Effector memory CD8-positive, alpha-beta T cell (primary cell): ENCODE data around the gene OR56A5.
"Not testable (repeated sequence)": the region's sequence is repeated elsewhere in the genome, so short reads cannot be mapped to it uniquely, and the experiment has no call there.

ENCODE experiments used
- ATAC-seq: fragments of 150-1000 bp; cut with Tn5 transposase; replicated peaks from 2 replicates; pipeline ENCODE4 v1.10.0; 2021; ENCODE audit warnings: mild to moderate bottlenecking, moderate library complexity
- DNase-seq, 3 experiments: peaks; one replicate each; pipeline ENCODE4 v3.0.0; 2021
- H3K27ac Mint-ChIP-seq, 2 donors: one replicate each; pipeline ENCODE4 v1.8.0; 2022; ENCODE audit warnings: mild to moderate bottlenecking in 2 of 2, mixed read lengths in 2 of 2, moderate library complexity in 2 of 2
- H3K27me3 Mint-ChIP-seq, 2 donors: one replicate each; pipeline ENCODE4 v1.8.0; 2022; ENCODE audit warnings: mixed read lengths in 2 of 2
- H3K36me3 Mint-ChIP-seq: one replicate; pipeline ENCODE4 v1.8.0; 2022; ENCODE audit warnings: mild to moderate bottlenecking, moderate library complexity, mixed read lengths; ENCODE audit not compliant: insufficient read depth
- H3K4me1 Mint-ChIP-seq, 2 donors: one replicate each; pipeline ENCODE4 v1.8.0; 2022; ENCODE audit warnings: low read depth in 2 of 2, mixed read lengths in 2 of 2
- H3K4me3 Mint-ChIP-seq, 2 donors: one replicate each; pipeline ENCODE4 v1.8.0; 2022; ENCODE audit warnings: mild to moderate bottlenecking in 2 of 2, mixed read lengths in 2 of 2, moderate library complexity in 2 of 2
- H3K9me3 Mint-ChIP-seq, 2 donors: one replicate each; pipeline ENCODE4 v1.8.0; 2022; ENCODE audit warnings: mixed read lengths in 2 of 2

The OR56A5 gene

GRCh38 chr11:5967708-5968107 lies 586 bp downstream of the OR56A5 start:
- Mint-ChIP-seq H3K36me3 (no peaks in the 10 kb centered on the region), H3K4me3 (no peak overlapping the region), H3K9me3 (peaks cover 0 to 5% of the 10 kb centered on the region in 2 donors), H3K27ac (no peak overlapping the region), H3K4me1 (no peaks in the 10 kb centered on the region), H3K27me3 (peaks cover 18 to 30% of the 10 kb centered on the region in 2 donors)
- no peak for ATAC-seq
- DNase-seq: no peak

- no peaks in the 10 kb centered on the region for H3K4me1 Mint-ChIP-seq
- no peak for DNase-seq
These were observed 1.3 kb downstream of the OR56A5 start for GRCh38 chr11:5966958-5967357.

GRCh38 chr11:5960704-5961320 lies 7.5 kb downstream of the OR56A5 start:
- ATAC-seq, H3K27me3 Mint-ChIP-seq, H3K9me3 Mint-ChIP-seq, H3K27ac Mint-ChIP-seq, H3K36me3 Mint-ChIP-seq, H3K4me1 Mint-ChIP-seq, DNase-seq, H3K4me3 Mint-ChIP-seq: not testable (repeated sequence)

More at GRCh38 chr11:5966958-5967357, 1.3 kb downstream of the OR56A5 start:
- H3K9me3 Mint-ChIP-seq: peaks cover 0 to 5% of the 10 kb centered on the region in 2 donors
- ATAC-seq: no peak
- H3K27ac Mint-ChIP-seq: no peak overlapping the region
- H3K27me3 Mint-ChIP-seq: peaks cover 18 to 30% of the 10 kb centered on the region in 2 donors
- no peak overlapping the region for H3K4me3 Mint-ChIP-seq
- no peaks in the 10 kb centered on the region for H3K36me3 Mint-ChIP-seq

- Mint-ChIP-seq H3K9me3 (no peaks in the 10 kb centered on the region), H3K4me3 (no peak overlapping the region), H3K4me1 (no peaks in the 10 kb centered on the region), H3K27me3 (no peaks in the 10 kb centered on the region), H3K36me3 (peaks cover 3% of the 10 kb centered on the region), H3K27ac (no peak overlapping the region)
- ATAC-seq: no peak
- no peak for DNase-seq
These were observed 12.7 kb downstream of the OR56A5 start for GRCh38 chr11:5955586-5955985.

GRCh38 chr11:5941951-5942350 lies 26.3 kb downstream of the OR56A5 start, which contains the start of gene OR56A3:
Gene OR56A3, plus strand, starts transcription at chr11:5942251. Its CDS starts 5,096 bp downstream, at chr11:5947347.
- Mint-ChIP-seq H3K27ac (no peak within 1 kb of the TSS), H3K9me3 (no peaks in the 10 kb centered on the region), H3K4me3 (no peak within 1 kb of the TSS), H3K27me3 (peaks cover 25 to 37% of the 10 kb centered on the region in 2 donors), H3K4me1 (no peaks in the 10 kb centered on the region), H3K36me3 (no peaks in the 10 kb centered on the region)
- DNase-seq (no peak), ATAC-seq (no peak)

- H3K9me3 Mint-ChIP-seq: no peaks in the 10 kb centered on the region
- no peaks in the 10 kb centered on the region for H3K36me3 Mint-ChIP-seq
- no peaks in the 10 kb centered on the region for H3K4me1 Mint-ChIP-seq
- H3K27me3 Mint-ChIP-seq: peaks cover 30 to 38% of the 10 kb centered on the region in 2 donors
- DNase-seq (no peak), ATAC-seq (no peak)
- H3K4me3 Mint-ChIP-seq: no peak overlapping the region
- H3K27ac Mint-ChIP-seq: no peak overlapping the region
These were observed 27.5 kb downstream of the OR56A5 start for GRCh38 chr11:5940748-5941147.

- Mint-ChIP-seq H3K4me1 (no peaks in the 10 kb centered on the region), H3K27me3 (peaks cover 29 to 36% of the 10 kb centered on the region in 2 donors), H3K9me3 (no peaks in the 10 kb centered on the region), H3K36me3 (no peaks in the 10 kb centered on the region), H3K4me3 (no peak overlapping the region), H3K27ac (no peak overlapping the region)
- ATAC-seq (no peak), DNase-seq (no peak)
These were observed 29.7 kb downstream of the OR56A5 start for GRCh38 chr11:5938603-5938965.

GRCh38 chr11:5937868-5938602 lies 30.3 kb downstream of the OR56A5 start:
- H3K4me1 Mint-ChIP-seq: no peaks in the 10 kb centered on the region
- no peaks in the 10 kb centered on the region for H3K36me3 Mint-ChIP-seq
- H3K4me3 Mint-ChIP-seq: no peak overlapping the region
- H3K27ac Mint-ChIP-seq: no peak overlapping the region
- H3K27me3 Mint-ChIP-seq: peaks cover 27 to 42% of the 10 kb centered on the region in 2 donors
- H3K9me3 Mint-ChIP-seq: no peaks in the 10 kb centered on the region
- DNase-seq (no peak), ATAC-seq (no peak)

- Mint-ChIP-seq H3K4me1 (no peaks in the 10 kb centered on the region), H3K9me3 (peaks cover 3 to 21% of the 10 kb centered on the region in 2 donors), H3K36me3 (no peaks in the 10 kb centered on the region), H3K4me3 (no peak overlapping the region), H3K27ac (no peak overlapping the region), H3K27me3 (peaks cover 20 to 49% of the 10 kb centered on the region in 2 donors)
- ATAC-seq (no peak), DNase-seq (no peak)
These were observed 35.2 kb downstream of the OR56A5 start for GRCh38 chr11:5933116-5933515.

- Mint-ChIP-seq H3K27ac (no peak overlapping the region), H3K9me3 (peaks cover 3 to 22% of the 10 kb centered on the region in 2 donors)
- DNase-seq: no peak
These were observed 35.6 kb downstream of the OR56A5 start for GRCh38 chr11:5932671-5933070.

GRCh38 chr11:5931061-5931460 lies 37.2 kb downstream of the OR56A5 start:
- H3K27me3 Mint-ChIP-seq: peaks cover 10 to 35% of the 10 kb centered on the region in 2 donors
- H3K9me3 Mint-ChIP-seq: peaks cover 3 to 22% of the 10 kb centered on the region in 2 donors
- DNase-seq (no peak), ATAC-seq (no peak)
- H3K36me3 Mint-ChIP-seq: no peaks in the 10 kb centered on the region
- no peaks in the 10 kb centered on the region for H3K4me1 Mint-ChIP-seq
- H3K27ac Mint-ChIP-seq: no peak overlapping the region
- no peak overlapping the region for H3K4me3 Mint-ChIP-seq

More at GRCh38 chr11:5932671-5933070, 35.6 kb downstream of the OR56A5 start:
- Mint-ChIP-seq H3K4me3 (no peak overlapping the region), H3K27me3 (peaks cover 15 to 45% of the 10 kb centered on the region in 2 donors), H3K36me3 (no peaks in the 10 kb centered on the region), H3K4me1 (no peaks in the 10 kb centered on the region)
- no peak for ATAC-seq

GRCh38 chr11:5930614-5931013 lies 37.7 kb downstream of the OR56A5 start:
- no peak overlapping the region for H3K4me3 Mint-ChIP-seq
- H3K9me3 Mint-ChIP-seq: peaks cover 3 to 22% of the 10 kb centered on the region in 2 donors
- H3K36me3 Mint-ChIP-seq: no peaks in the 10 kb centered on the region

GRCh38 chr11:5929571-5930368 lies 38.5 kb downstream of the OR56A5 start:
- no peak overlapping the region for H3K27ac Mint-ChIP-seq
- H3K4me1 Mint-ChIP-seq: no peaks in the 10 kb centered on the region
- no peak for DNase-seq
- H3K4me3 Mint-ChIP-seq: no peak overlapping the region
- no peaks in the 10 kb centered on the region for H3K36me3 Mint-ChIP-seq
- no peak for ATAC-seq
- peaks cover 6 to 26% of the 10 kb centered on the region in 2 donors for H3K27me3 Mint-ChIP-seq
- peaks cover 3 to 22% of the 10 kb centered on the region in 2 donors for H3K9me3 Mint-ChIP-seq

More at GRCh38 chr11:5930614-5931013, 37.7 kb downstream of the OR56A5 start:
- peaks cover 7 to 31% of the 10 kb centered on the region in 2 donors for H3K27me3 Mint-ChIP-seq
- ATAC-seq (no peak), DNase-seq (no peak)
- H3K4me1 Mint-ChIP-seq: no peaks in the 10 kb centered on the region
- H3K27ac Mint-ChIP-seq: no peak overlapping the region
